PC-9 (cell line): ENCODE data around the gene RPL15. TPM values are rescaled to one million over a fixed set of nuclear protein-coding genes. Genes with fewer than 3 reads are reported as not detected.

Source experiments
- BruUV-seq: library from RNA; stranded (reverse); fragments of 400-500 nt; replicated peaks from 2 replicates; lab custom pipeline; 2021; lab: Mats Ljungman, UMichigan
- CTCF ChIA-PET: fragments of 300-600 bp; sonication (Branson Sonifier 250); formaldehyde crosslinking; loops from one replicate; lab custom pipeline; 2022; ENCODE audit warnings: antibody characterized with exemption; lab: Charles Lee
- POLR2A ChIA-PET: fragments of 300-600 bp; sonication (Branson Sonifier 250); formaldehyde crosslinking; loops from one replicate; lab custom pipeline; 2022; ENCODE audit warnings: antibody characterized with exemption; ENCODE audit not compliant: unreplicated experiment; lab: Charles Lee
- DNase-seq, 2 experiments: peaks; one replicate each; pipeline versions ENCODE4 v3.0.0 to v3.0.0-alpha.2; 2015 to 2022; ENCODE audit warnings: mixed read lengths in 1 of 2
- H2AFZ ChIP-seq: fragments of 200-600 bp; sonication (generic); 2 replicates; pipeline ENCODE4 v1.8.1; 2017; ENCODE audit warnings: antibody characterized with exemption
- H3F3A ChIP-seq: fragments of 200-600 bp; sonication (generic); 2 replicates; pipeline ENCODE4 v1.8.1; 2017; ENCODE audit warnings: antibody characterized with exemption, mild to moderate bottlenecking, low read depth; ENCODE audit not compliant: insufficient read depth
- H3K27ac ChIP-seq: fragments of 200-600 bp; sonication (generic); 2 replicates; pipeline ENCODE4 v1.6.1; 2016; ENCODE audit warnings: mixed run types
- H3K27me3 ChIP-seq: fragments of 200-600 bp; sonication (generic); 2 replicates; pipeline ENCODE4 v1.6.1; 2016; ENCODE audit warnings: low read depth, mixed run types; ENCODE audit not compliant: insufficient read depth
- H3K36me3 ChIP-seq: fragments of 200-600 bp; sonication (generic); 2 replicates; pipeline ENCODE4 v1.6.1; 2016; ENCODE audit warnings: low read depth, mixed run types
- H3K4me1 ChIP-seq: fragments of 200-600 bp; sonication (generic); replicated peaks from 2 replicates; pipeline ENCODE4 v1.6.1; 2016; ENCODE audit warnings: mixed run types; ENCODE audit not compliant: insufficient read depth
- H3K4me2 ChIP-seq: fragments of 200-600 bp; sonication (generic); 2 replicates; pipeline ENCODE4 v1.6.1; 2017; ENCODE audit warnings: mixed run types
- H3K4me3 ChIP-seq: fragments of 200-600 bp; sonication (generic); 2 replicates; pipeline ENCODE4 v1.6.1; 2016; ENCODE audit warnings: mixed run types
- H3K79me2 ChIP-seq: fragments of 200-600 bp; sonication (generic); 2 replicates; pipeline ENCODE4 v1.6.1; 2017; ENCODE audit warnings: low read depth, mixed run types
- H3K9me2 ChIP-seq: fragments of 200-600 bp; sonication (generic); 2 replicates; pipeline ENCODE4 v1.8.1; 2017; ENCODE audit warnings: mild to moderate bottlenecking; ENCODE audit not compliant: insufficient read depth
- H3K9me3 ChIP-seq: fragments of 200-600 bp; sonication (generic); 2 replicates; pipeline ENCODE4 v1.8.1; 2016; ENCODE audit warnings: low read depth; ENCODE audit not compliant: insufficient read depth
- H4K20me1 ChIP-seq: fragments of 200-600 bp; sonication (generic); 2 replicates; pipeline ENCODE4 v1.8.1; 2017; ENCODE audit not compliant: insufficient read depth
- CTCF ChIP-seq: fragments of 200-600 bp; sonication (generic); conservative IDR thresholded peaks from 2 replicates; pipeline ENCODE4 v1.6.1; 2017; ENCODE audit warnings: mixed run types, antibody characterized with exemption, mild to moderate bottlenecking, moderate library complexity
- EZH2 ChIP-seq: fragments of 200-600 bp; sonication (generic); IDR thresholded peaks from 2 replicates; pipeline ENCODE4 v1.8.0; 2017; ENCODE audit warnings: antibody characterized with exemption, low read depth
- intact Hi-C: fragments of 100-400 bp; cut with micrococcal nuclease; formaldehyde crosslinking; loops from one replicate; pipeline ENCODE4 v1.10.0; 2022; ENCODE audit not compliant: unreplicated experiment
- total RNA-seq: library from RNA; stranded (reverse); gene quantifications from 2 replicates; pipeline ENCODE4 v1.2.3, GENCODE V29; 2021

RPL15 gene
- total RNA-seq, 1 experiment from 2014 or later = 1,784 TPM

DNA sequence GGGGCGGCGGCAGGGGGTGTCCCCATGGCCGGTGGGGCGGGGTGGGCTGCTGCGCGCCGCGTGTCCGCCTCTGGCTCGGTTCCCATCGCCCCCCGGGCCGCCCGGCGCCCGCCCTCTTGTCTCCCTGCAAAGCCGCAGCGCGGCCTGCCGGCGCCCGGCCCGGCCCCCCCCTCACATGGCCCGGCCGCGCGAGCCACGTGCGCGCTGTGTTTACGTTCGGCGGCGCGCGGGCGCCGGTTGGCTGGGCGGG is 28.7 kb downstream of the RPL15 start:
- intact Hi-C loops = loop anchor here (1.0 to 10.0 kb wide), 2 partner anchors 28 to 931 kb away; partner anchors contain the start of gene RPL15
- TF ChIP-seq CTCF (no peak), EZH2 (no peak)
- no TSS peak for BruUV-seq
- Histone ChIP-seq H2AFZ (no peak overlapping the region), H3K79me2 (peaks cover 43% of the 10 kb centered on the region), H3K4me2 (peak overlapping the region; percentile 25; the same call in 1 of the 2 replicates), H4K20me1 (peaks cover 16% of the 10 kb centered on the region), H3K4me3 (peak overlapping the region; percentile 70; the same call in 1 of the 2 replicates), H3K9me3 (no peaks in the 10 kb centered on the region), H3F3A (peaks cover 19% of the 10 kb centered on the region), H3K9me2 (no peaks in the 10 kb centered on the region), H3K27me3 (no peaks in the 10 kb centered on the region), H3K27ac (peak overlapping the region; percentile 94; the same call in 1 of the 2 replicates), H3K4me1 (peaks cover 27% of the 10 kb centered on the region), H3K36me3 (peaks cover 13% of the 10 kb centered on the region)
- ChIA-PET CTCF (no interaction called here), POLR2A (no interaction called here)
- DNase-seq = no peak

DNA sequence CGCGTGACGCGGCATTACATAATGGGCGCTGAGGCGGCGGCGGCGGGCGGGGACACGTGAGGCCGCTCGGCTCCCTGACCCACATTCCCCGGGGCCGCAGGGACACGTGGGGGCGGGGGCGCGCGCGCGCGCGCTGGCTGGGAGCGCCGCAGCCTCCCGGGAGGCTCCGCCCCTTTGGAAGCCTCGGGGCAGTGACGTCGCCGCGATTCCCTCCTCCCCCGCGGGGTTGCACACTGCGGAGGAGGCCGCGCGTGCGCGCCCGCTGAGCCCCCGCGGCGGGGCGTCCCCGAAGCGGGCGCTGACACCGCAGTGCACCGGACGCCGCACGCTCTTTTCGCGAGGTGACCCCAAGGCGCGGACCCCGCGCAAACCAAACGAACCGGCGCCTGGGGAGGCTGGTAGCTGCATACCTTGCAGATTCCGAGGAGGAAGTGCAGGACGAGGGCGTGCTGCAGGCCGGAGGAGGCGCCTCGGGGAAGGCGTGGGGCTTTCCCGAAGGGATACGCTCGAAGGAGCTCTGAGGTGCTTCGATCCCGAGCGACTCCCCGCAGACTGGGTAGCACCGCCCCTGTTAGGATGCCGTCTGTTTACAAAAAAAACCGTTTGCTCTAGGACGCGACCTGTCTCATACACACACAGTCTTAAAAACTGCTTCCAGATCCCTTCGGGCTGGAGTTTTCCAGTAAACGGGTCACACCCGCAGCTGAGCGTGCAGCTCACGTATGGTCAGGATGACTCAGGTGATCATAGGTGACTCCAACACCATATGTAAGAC is 29.2 kb downstream of the RPL15 start:
- H3K79me2 ChIP-seq = peaks cover 48% of the 10 kb centered on the region
- H3K4me2 ChIP-seq = peak overlapping the region; percentile 92
- peak overlapping the region; percentile 56; the same call in 1 of the 2 replicates for H2AFZ ChIP-seq
- CTCF ChIA-PET = interaction anchor here (0.6 kb wide), 1 partner anchor 23 kb away, joined by 4 read pairs; no protein-coding TSS in a partner anchor
- no peaks in the 10 kb centered on the region for H3K27me3 ChIP-seq
- no TSS peak for BruUV-seq
- H3K36me3 ChIP-seq = peaks cover 13% of the 10 kb centered on the region
- TF ChIP-seq EZH2 (no peak), CTCF (no peak)
- no peaks in the 10 kb centered on the region for H3K9me3 ChIP-seq
- POLR2A ChIA-PET = interaction anchor here (0.5 to 1.8 kb wide), 8 partner anchors 13 to 289 kb away, joined by 3 to 9 read pairs (median 4); partner anchors contain the start of genes NKIRAS1 and RPL15
- peak overlapping the region; percentile 70 for H3K4me3 ChIP-seq
- peaks cover 19% of the 10 kb centered on the region for H3F3A ChIP-seq
- H3K9me2 ChIP-seq = no peaks in the 10 kb centered on the region
- H3K4me1 ChIP-seq = peaks cover 27% of the 10 kb centered on the region
- DNase-seq = peak; percentile 73 to 97
- peaks cover 16% of the 10 kb centered on the region for H4K20me1 ChIP-seq
- intact Hi-C loops = loop anchor here (1.0 to 10.0 kb wide), 6 partner anchors 13 to 931 kb away; partner anchors contain the start of gene RPL15
- peak overlapping the region; percentile 94 for H3K27ac ChIP-seq

DNA sequence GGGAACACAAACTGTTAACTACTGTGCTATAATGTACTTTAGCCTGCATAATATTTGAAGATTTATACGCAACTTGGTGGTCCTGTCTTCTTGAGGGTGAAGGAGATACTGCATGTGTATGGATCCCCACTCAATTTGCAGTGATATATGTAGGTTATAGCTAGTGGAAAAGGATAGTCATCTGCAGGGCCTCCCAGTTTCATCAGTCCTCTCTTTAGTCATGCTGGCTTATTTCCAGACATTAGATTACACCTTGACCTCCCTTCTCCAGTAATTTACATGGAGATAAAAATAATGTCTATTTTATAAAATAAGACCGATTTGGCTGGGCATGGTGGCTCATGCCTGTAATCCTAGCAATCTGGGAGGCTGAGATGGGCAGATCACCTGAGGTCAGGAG is 31.8 kb downstream of the RPL15 start:
- DNase-seq = no peak
- no peaks in the 10 kb centered on the region for H3K9me3 ChIP-seq
- peaks cover 75% of the 10 kb centered on the region for H3K79me2 ChIP-seq
- peak overlapping the region; percentile 94 for H3K27ac ChIP-seq
- TF ChIP-seq EZH2 = no peak
- TF ChIP-seq CTCF = no peak
- H3K9me2 ChIP-seq = no peaks in the 10 kb centered on the region
- H3K4me1 ChIP-seq = peaks cover 27% of the 10 kb centered on the region
- H3K36me3 ChIP-seq = peaks cover 13% of the 10 kb centered on the region
- ChIA-PET POLR2A (no interaction called here), CTCF (no interaction called here)
- H4K20me1 ChIP-seq = peaks cover 23% of the 10 kb centered on the region
- no peak overlapping the region for H2AFZ ChIP-seq
- no peak overlapping the region for H3K4me3 ChIP-seq
- no TSS peak for BruUV-seq
- peak overlapping the region; percentile 92 for H3K4me2 ChIP-seq
- no peaks in the 10 kb centered on the region for H3K27me3 ChIP-seq
- peaks cover 19% of the 10 kb centered on the region for H3F3A ChIP-seq
- intact Hi-C loops = loop anchor here (10.0 kb wide), 1 partner anchor 934 kb away; no protein-coding TSS in a partner anchor
